ENCODE measurements around the gene SLC30A9. TPM values are rescaled to one million over a fixed set of nuclear protein-coding genes. Genes with fewer than 3 reads are reported as not detected.

Gene SLC30A9
- total and polyA plus RNA-seq, 8 donors = 6.2 to 31.2 (median 24.1) TPM

DNA sequence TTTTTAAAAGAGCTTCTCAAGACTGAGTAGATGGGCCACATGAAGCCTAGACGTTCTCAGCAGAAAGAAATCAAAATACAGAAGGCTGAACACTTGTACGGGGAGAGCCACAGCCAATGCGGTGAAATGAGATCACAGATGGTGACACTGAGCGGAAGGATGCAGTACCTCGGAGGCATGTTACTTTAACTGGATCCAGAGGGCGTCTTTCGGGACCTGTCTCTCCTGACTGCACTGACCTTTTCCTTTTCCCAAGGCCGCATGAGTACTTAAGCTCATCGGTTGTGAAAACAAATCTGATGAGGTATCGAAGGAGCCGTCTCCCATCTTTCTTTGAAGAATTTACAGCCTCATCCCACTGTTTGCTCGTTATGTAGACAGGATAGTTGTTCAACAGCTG lies 129.6 kb downstream of the SLC30A9 start:
- DNase-seq = no peak
- H3K4me1 ChIP-seq = no peaks in the 10 kb centered on the region
- no peaks in the 10 kb centered on the region for H3K9me3 ChIP-seq
- intact Hi-C loops (cut with DNase I) = no loop called here
- H3K27ac ChIP-seq = no peak overlapping the region
- ATAC-seq = no peak
- TF ChIP-seq, protein P1, sequence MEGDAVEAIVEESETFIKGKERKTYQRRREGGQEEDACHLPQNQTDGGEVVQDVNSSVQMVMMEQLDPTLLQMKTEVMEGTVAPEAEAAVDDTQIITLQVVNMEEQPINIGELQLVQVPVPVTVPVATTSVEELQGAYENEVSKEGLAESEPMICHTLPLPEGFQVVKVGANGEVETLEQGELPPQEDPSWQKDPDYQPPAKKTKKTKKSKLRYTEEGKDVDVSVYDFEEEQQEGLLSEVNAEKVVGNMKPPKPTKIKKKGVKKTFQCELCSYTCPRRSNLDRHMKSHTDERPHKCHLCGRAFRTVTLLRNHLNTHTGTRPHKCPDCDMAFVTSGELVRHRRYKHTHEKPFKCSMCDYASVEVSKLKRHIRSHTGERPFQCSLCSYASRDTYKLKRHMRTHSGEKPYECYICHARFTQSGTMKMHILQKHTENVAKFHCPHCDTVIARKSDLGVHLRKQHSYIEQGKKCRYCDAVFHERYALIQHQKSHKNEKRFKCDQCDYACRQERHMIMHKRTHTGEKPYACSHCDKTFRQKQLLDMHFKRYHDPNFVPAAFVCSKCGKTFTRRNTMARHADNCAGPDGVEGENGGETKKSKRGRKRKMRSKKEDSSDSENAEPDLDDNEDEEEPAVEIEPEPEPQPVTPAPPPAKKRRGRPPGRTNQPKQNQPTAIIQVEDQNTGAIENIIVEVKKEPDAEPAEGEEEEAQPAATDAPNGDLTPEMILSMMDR (IDR thresholded peaks at IDR 0.05) = no peak
- FAIRE-seq = no peak
- H3K4me3 ChIP-seq = no peak overlapping the region
- H3K27me3 ChIP-seq = peaks cover 0 to 8% (median 0%) of the 10 kb centered on the region in 4 donors
- WGBS, 2 donors = 38 to 44% methylated on average over 12 of the region's 12 CpGs
- H3K36me3 ChIP-seq = no peaks in the 10 kb centered on the region

DNA sequence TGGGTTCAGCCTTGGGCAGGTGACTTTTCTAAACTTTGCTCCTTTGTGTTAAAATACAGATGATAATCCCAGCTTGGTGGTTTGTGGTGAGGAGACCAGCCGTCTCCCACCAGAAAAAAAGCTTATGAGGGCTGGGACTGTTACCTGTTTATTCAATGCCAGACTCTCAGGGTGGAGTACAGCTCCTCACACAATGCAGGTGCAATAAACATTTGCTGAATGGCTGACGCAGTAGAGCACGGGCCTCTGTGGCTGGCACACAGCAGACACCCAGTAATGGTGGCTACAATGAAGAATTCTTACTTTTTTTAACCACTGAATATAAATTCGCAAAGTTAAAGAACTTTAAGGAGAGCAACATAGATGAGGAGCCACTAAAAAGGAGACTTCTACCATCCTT lies 131.9 kb downstream of the SLC30A9 start:
- H3K27ac ChIP-seq = no peak overlapping the region
- H3K27me3 ChIP-seq = peaks cover 0 to 6% (median 0%) of the 10 kb centered on the region in 4 donors
- intact Hi-C loops (cut with DNase I) = no loop called here
- DNase-seq = no peak
- no peak for FAIRE-seq
- TF ChIP-seq, protein P1 (IDR thresholded peaks at IDR 0.05) = no peak
- whole genome bisulfite sequencing, 2 donors = 50 to 52% methylated on average over 4 of the region's 4 CpGs
- H3K4me1 ChIP-seq = no peaks in the 10 kb centered on the region
- no peaks in the 10 kb centered on the region for H3K9me3 ChIP-seq
- no peak for ATAC-seq
- H3K36me3 ChIP-seq = no peaks in the 10 kb centered on the region
- H3K4me3 ChIP-seq = no peak overlapping the region

DNA sequence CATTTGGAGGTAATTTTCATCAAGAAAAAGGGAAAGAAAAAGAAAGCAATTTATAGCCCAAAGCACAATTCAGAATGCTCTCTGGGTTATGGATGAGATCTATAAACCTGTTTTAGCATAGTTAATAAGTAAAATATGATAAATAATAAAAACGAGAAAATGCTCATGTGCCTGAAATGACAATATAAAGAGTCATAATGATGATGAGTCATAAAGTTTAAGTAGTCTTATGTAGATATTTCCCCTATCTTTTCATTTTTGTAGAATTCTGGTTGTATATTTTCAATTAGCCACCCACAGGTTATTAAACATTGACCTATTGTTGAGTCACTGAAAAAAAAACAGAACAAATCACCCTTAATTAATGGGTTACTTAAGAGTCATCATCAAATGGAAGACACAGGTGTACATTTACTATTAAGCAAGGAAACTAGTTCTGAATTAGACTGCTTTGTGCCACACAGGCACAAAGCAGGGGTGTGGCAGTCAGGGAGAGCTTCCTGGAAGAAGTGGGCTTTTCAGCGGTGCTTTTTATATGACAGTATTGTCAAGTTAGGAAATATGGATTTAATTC lies 132.8 kb downstream of the SLC30A9 start:
- Histone ChIP-seq H3K9me3 (no peaks in the 10 kb centered on the region), H3K27ac (no peak overlapping the region), H3K36me3 (no peaks in the 10 kb centered on the region), H3K27me3 (peaks cover 0 to 4% (median 0%) of the 10 kb centered on the region in 4 donors), H3K4me1 (no peaks in the 10 kb centered on the region), H3K4me3 (no peak overlapping the region)
- ATAC-seq (no peak), FAIRE-seq (no peak), DNase-seq (no peak)
- WGBS, 2 donors = 53 to 61% methylated on average over 2 of the region's 2 CpGs
- TF ChIP-seq, protein P1 (IDR thresholded peaks at IDR 0.05) = no peak
- intact Hi-C loops (cut with DNase I) = no loop called here

DNA sequence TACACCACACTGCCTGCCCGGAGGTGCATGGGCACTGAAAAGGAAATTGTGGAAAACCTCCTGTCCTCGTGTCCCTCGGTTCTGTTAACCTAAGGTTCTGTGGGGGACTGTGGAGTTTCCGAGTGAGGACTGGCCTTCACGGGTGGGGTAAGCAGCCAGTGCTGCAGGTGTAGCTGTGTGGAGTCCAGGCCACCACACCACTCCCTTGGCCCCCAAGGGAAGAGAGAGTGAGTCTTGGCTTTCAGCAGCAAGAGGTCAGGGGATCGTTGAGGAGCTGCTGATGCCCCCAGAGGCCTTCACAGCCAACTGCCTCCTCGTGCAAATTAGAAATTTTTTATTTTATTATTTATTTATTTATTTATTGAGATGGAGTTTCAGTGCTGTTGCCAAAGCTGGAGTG lies 141.8 kb downstream of the SLC30A9 start:
- Histone ChIP-seq H3K36me3 (no peaks in the 10 kb centered on the region), H3K4me3 (no peak overlapping the region), H3K9me3 (no peaks in the 10 kb centered on the region), H3K27me3 (peaks cover 0 to 3% (median 0%) of the 10 kb centered on the region in 4 donors), H3K27ac (no peak overlapping the region), H3K4me1 (no peaks in the 10 kb centered on the region)
- intact Hi-C loops (cut with DNase I) = no loop called here
- FAIRE-seq (no peak), ATAC-seq (no peak), DNase-seq (no peak)
- WGBS, 2 donors = 70 to 78% methylated on average over 7 of the region's 7 CpGs
- TF ChIP-seq, protein P1 (IDR thresholded peaks at IDR 0.05) = no peak

DNA sequence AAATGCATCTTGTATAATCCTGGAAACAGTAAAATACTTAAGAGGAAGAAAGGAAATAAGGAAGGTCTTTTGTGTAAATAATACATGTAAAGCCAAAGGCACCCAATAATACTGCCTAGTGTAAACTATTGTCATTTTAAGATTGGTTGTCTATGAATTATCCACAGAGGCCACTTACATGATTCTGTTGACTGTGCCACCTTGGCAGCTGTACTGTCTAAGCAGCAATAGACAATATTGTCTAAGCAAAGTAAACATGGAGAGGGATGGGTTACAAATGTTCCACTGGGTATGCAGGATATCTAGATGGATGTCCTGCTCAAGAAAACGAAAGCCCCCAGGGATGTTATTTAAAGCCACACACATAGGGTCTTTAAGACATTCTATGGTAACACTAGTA lies 142.7 kb downstream of the SLC30A9 start:
- ATAC-seq (no peak), DNase-seq (no peak), FAIRE-seq (no peak)
- WGBS, 2 donors = 40 to 49% methylated on average over 1 of the region's 1 CpG
- intact Hi-C loops (cut with DNase I) = no loop called here
- Histone ChIP-seq H3K4me1 (no peaks in the 10 kb centered on the region), H3K4me3 (no peak overlapping the region), H3K36me3 (no peaks in the 10 kb centered on the region), H3K27me3 (no peaks in the 10 kb centered on the region), H3K27ac (no peak overlapping the region), H3K9me3 (no peaks in the 10 kb centered on the region)
- TF ChIP-seq, protein P1 (IDR thresholded peaks at IDR 0.05) = no peak
